Thyroid gland (tissue), 4 donors: ENCODE data around the gene RAB6A.

Experiments used
- POLR2A ChIP-seq, 2 donors: fragments of 450-650 bp; IDR thresholded peaks; one replicate each; pipeline ENCODE4 v1.6.1; 2017; ENCODE audit warnings: antibody characterized with exemption in 2 of 2, mild to moderate bottlenecking in 2 of 2, moderate library complexity in 1 of 2
- TF ChIP-seq, protein P1 (sequence below), 6 experiments: fragments of 200-600 bp in 3 of 6; fragments of 450-650 bp in 3 of 6; sonication (generic) in 3 of 6; IDR thresholded peaks; one replicate each; pipeline ENCODE4 v1.5.1; 2016 to 2019; ENCODE audit warnings: antibody characterized with exemption in 6 of 6, mild to moderate bottlenecking in 2 of 6, inconsistent platforms in 1 of 6, moderate library complexity in 1 of 6

DNA sequence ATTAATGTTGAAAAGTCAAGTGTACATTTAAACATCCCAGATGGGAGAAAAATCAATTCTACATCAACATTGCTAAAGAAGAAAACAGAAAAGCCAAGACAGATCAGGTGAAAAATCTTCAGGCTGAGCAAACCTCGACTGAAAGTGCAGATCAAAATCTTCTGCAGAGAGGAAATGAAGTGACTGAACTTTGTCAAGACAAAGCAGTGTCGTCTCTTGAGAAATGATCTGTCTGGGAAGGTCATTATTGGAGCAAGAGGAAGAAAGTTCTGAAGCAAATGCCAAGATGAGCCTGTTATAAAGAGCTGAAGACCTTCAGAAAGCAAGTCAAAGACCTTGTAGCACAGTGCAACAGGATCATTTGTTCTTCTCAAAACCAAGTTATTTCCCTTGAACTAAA lies 120.3 kb downstream of the RAB6A start:
- TF ChIP-seq, protein P1, sequence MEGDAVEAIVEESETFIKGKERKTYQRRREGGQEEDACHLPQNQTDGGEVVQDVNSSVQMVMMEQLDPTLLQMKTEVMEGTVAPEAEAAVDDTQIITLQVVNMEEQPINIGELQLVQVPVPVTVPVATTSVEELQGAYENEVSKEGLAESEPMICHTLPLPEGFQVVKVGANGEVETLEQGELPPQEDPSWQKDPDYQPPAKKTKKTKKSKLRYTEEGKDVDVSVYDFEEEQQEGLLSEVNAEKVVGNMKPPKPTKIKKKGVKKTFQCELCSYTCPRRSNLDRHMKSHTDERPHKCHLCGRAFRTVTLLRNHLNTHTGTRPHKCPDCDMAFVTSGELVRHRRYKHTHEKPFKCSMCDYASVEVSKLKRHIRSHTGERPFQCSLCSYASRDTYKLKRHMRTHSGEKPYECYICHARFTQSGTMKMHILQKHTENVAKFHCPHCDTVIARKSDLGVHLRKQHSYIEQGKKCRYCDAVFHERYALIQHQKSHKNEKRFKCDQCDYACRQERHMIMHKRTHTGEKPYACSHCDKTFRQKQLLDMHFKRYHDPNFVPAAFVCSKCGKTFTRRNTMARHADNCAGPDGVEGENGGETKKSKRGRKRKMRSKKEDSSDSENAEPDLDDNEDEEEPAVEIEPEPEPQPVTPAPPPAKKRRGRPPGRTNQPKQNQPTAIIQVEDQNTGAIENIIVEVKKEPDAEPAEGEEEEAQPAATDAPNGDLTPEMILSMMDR (IDR thresholded peaks at IDR 0.05), result no peak
- TF ChIP-seq POLR2A (IDR thresholded peaks at IDR 0.05), result no peak
